Neutrophil (primary cell): Measurements from ENCODE around the gene ELL.
A peak's percentile ranks its signal among the peaks of the same experiment; 100 is the strongest.

Experiments used
- H3K27ac ChIP-seq: fragments of 200-600 bp; sonication (generic); 2 replicates; pipeline ENCODE4 v1.5.1; 2016; ENCODE audit warnings: mild to moderate bottlenecking, moderate library complexity
- H3K27me3 ChIP-seq: fragments of 200-600 bp; sonication (generic); 2 replicates; pipeline ENCODE4 v1.6.0; 2016; ENCODE audit warnings: mild to moderate bottlenecking
- H3K36me3 ChIP-seq: fragments of 200-600 bp; sonication (generic); 2 replicates; pipeline ENCODE4 v1.5.1; 2017
- H3K4me1 ChIP-seq, 2 experiments: fragments of 200-600 bp in 1 of 2; sonication (generic) in 1 of 2; 1 replicate in 1 of 2; 2 replicates in 1 of 2; pipeline versions ENCODE4 v1.5.1 to v1.6.1; 2013 to 2016; ENCODE audit warnings: low read depth in 1 of 2, low read length in 1 of 2, mild to moderate bottlenecking in 1 of 2, moderate library complexity in 1 of 2; ENCODE audit not compliant: control insufficient read depth in 1 of 2, insufficient read depth in 1 of 2
- H3K4me3 ChIP-seq, 2 experiments: fragments of 200-600 bp in 1 of 2; sonication (generic) in 1 of 2; 1 replicate in 1 of 2; 2 replicates in 1 of 2; pipeline ENCODE4 v1.5.1; 2013 to 2016; ENCODE audit warnings: low read depth in 1 of 2, low read length in 1 of 2, mild to moderate bottlenecking in 1 of 2, moderate library complexity in 1 of 2
- H3K9me3 ChIP-seq: fragments of 200-600 bp; sonication (generic); 2 replicates; pipeline ENCODE4 v1.5.1; 2016
- TF ChIP-seq, protein P1 (sequence below): fragments of 200-600 bp; sonication (generic); IDR thresholded peaks from 2 replicates; pipeline ENCODE4 v1.5.1; 2016; ENCODE audit warnings: antibody characterized with exemption

ELL gene

DNA sequence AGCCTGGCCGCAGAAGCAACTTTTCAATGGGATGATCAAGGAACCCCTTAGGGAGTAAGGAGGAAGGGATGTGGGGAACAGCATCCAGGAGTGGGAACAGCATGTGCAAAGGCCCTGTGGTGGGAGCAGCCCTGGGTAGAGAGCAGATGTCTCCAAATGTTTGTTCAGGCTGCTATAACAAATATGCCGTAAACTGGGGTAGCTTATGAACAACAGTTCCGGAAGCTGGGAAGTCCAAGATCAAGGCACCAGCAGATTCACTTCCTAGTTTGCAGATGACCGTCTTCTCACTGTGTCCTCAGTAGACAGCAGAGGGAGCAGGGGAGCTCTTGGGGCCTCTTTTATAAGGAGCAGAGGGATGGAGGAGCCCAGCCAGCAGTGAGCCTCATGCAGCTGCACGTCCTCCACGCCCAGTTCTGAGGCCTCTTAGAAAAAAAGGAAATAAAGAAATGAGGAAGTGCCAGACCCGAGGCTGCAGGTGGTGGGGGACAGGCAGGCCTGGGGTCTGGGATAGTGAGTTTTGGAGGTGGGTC lies 120.2 kb downstream of the ELL start:
- Histone ChIP-seq H3K9me3 (no peaks in the 10 kb centered on the region), H3K36me3 (peaks cover 1% of the 10 kb centered on the region), H3K27ac (peak overlapping the region; percentile 92), H3K4me1 (peaks cover 75 to 78% of the 10 kb centered on the region in 2 experiments), H3K27me3 (no peaks in the 10 kb centered on the region), H3K4me3 (peak overlapping the region; percentile 42)
- TF ChIP-seq, protein P1, sequence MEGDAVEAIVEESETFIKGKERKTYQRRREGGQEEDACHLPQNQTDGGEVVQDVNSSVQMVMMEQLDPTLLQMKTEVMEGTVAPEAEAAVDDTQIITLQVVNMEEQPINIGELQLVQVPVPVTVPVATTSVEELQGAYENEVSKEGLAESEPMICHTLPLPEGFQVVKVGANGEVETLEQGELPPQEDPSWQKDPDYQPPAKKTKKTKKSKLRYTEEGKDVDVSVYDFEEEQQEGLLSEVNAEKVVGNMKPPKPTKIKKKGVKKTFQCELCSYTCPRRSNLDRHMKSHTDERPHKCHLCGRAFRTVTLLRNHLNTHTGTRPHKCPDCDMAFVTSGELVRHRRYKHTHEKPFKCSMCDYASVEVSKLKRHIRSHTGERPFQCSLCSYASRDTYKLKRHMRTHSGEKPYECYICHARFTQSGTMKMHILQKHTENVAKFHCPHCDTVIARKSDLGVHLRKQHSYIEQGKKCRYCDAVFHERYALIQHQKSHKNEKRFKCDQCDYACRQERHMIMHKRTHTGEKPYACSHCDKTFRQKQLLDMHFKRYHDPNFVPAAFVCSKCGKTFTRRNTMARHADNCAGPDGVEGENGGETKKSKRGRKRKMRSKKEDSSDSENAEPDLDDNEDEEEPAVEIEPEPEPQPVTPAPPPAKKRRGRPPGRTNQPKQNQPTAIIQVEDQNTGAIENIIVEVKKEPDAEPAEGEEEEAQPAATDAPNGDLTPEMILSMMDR, result peak; percentile 50

DNA sequence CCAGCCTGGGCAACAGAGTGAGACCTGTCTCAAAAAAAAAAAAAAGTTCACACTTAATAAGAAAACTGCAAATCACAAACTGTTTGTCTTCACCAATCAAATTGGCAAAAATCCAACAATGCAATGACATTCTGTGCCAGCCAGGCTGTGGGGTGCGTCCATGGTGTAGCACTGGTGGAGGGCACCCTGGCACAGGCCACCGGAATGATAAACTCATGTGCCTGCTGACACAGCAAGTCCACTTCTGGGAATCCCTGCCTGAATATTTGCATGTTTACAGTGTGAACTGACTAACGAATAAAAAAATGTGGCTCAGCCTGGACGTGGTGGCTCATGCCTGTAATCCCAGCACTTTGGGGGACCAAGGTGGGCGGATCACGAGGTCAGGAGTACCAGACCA lies 122.9 kb downstream of the ELL start:
- no peaks in the 10 kb centered on the region for H3K9me3 ChIP-seq
- H3K27me3 ChIP-seq, result no peaks in the 10 kb centered on the region
- H3K4me1 ChIP-seq, result peaks cover 86 to 90% of the 10 kb centered on the region in 2 experiments
- no peak overlapping the region for H3K4me3 ChIP-seq
- H3K27ac ChIP-seq, result peak overlapping the region; percentile 98
- TF ChIP-seq, protein P1, result no peak
- H3K36me3 ChIP-seq, result peaks cover 24% of the 10 kb centered on the region

DNA sequence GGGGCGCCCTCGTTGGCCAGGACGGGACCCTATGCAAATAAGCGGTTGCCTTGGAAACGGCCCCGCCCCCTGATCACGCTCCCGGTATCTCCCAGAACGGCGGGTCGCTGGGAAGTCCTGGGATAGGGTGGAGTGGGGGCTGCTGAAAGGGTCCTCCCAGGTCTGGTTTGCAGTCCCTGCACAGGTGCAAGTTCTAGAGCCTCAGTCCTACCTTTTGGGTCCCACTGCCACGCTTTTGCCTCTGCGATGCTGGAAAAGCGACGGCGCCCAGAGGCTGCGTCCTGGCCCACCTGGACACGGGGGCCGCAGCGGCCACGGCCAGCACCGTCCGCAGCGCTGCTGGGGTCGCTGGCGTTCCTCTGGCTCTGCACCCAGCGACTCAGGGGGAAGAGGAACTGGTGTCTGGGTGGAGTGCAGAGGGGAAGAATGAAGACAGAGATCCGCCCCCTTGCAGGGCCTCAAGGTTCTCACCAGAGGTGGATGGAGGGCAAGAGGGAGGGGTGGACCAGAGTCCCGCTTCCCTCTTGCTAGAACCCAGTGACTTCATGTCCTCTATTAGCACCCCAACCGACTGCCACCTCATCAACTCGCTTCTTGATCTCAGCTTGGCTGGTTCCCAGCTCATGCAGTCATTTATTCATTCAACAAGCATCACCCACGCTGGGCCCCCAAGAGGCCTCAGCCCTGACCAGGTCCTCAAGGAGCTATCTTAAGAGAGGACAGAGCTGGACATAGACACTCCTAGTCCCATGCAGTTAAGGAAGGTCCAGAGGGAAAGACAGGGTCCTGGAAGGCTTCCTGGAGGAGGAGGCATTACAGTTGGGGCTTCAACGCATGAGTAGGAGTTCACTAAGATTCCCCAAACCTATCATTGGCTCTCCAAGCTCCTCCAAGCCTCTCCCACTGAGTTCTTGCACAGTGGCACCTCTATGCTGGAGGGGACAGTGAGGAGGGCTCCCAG lies 124.3 kb downstream of the ELL start, which contains the start of gene LRRC25:
TSS of gene LRRC25 (minus strand) at position 381 of the 961 bp plus-strand sequence. CDS start 659 bp downstream, outside the sequence.
- Histone ChIP-seq H3K4me3 (peak within 1 kb of the TSS; percentile 90 to 100), H3K27me3 (no peaks in the 10 kb centered on the region)
- TF ChIP-seq, protein P1, result peak; percentile 59

DNA sequence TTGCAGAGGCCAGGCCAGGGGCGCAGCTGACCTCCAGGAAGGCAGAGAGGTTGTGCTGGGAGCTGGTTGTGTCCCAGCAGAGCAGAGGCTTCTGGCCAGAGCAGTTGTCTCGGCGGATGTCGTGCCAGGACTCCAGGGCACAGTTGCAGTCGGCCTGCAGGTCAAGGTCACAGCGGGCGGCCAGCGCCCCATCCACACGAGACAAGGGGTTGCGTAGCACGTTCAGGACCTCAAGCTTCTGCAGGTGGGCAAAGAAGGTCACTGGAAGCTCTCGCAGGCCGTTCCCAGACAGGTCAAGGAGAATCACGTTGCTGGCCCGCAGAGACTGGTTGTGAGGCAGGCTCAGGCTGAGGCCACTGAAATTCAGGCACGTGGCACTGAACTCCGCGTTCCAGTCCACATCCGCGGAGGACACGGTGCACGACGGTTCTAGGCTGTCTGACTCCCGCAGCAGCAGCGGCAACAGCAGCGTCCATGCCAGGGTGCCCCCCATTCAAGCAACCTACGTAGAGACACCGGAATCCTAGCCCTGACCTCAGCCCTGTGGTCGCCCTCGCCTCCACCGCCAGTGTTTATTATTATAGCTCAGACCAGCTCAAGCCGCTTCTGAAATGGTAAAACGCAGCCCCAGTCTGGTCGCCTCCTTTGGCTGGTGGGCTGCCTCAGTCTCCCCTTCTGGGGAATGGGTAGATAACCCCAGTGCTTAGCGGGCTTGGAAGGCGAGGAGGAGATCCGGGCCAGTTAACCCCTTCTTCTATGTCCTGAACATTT lies 125.2 kb downstream of the ELL start:
- TF ChIP-seq, protein P1, result no peak
- Histone ChIP-seq H3K36me3 (peaks cover 38% of the 10 kb centered on the region), H3K27ac (peak overlapping the region; percentile 98), H3K9me3 (no peaks in the 10 kb centered on the region), H3K27me3 (no peaks in the 10 kb centered on the region), H3K4me3 (peak overlapping the region; percentile 90 to 100), H3K4me1 (peaks cover 84 to 90% of the 10 kb centered on the region in 2 experiments)

More for the DNA sequence above, 124.3 kb downstream of the ELL start, which contains the start of gene LRRC25:
- no peaks in the 10 kb centered on the region for H3K9me3 ChIP-seq
- peak within 1 kb of the TSS; percentile 98 for H3K27ac ChIP-seq
- H3K36me3 ChIP-seq, result peaks cover 33% of the 10 kb centered on the region
- peaks cover 85 to 90% of the 10 kb centered on the region in 2 experiments for H3K4me1 ChIP-seq

GRCh38 chr19:18393836-18394235 lies 128.0 kb downstream of the ELL start:
- Histone ChIP-seq H3K27ac (peak overlapping the region; percentile 98), H3K4me1 (peaks cover 81 to 93% of the 10 kb centered on the region in 2 experiments), H3K9me3 (no peaks in the 10 kb centered on the region), H3K36me3 (peaks cover 67% of the 10 kb centered on the region), H3K4me3 (peak overlapping the region; percentile 90 to 100), H3K27me3 (no peaks in the 10 kb centered on the region)
- TF ChIP-seq, protein P1, result no peak
